ENCODE measurements around the gene IQCC. TPM values are rescaled to one million over a fixed set of nuclear protein-coding genes. Genes with fewer than 3 reads are reported as not detected.
"Not testable (repeated sequence)": the region's sequence is repeated elsewhere in the genome, so short reads cannot be mapped to it uniquely, and the experiment has no call there.

IQCC gene
- total RNA-seq, result 3.0 TPM
- 2.8 TPM for polyA plus RNA-seq
- long read RNA-seq, donor 1, result 0 reads
- long read RNA-seq, donor 2, result 0 reads
- long read RNA-seq, donor 3, partial matches to known transcripts, result 0 of 1 reads
- long read RNA-seq, donor 3, other reads (novel, unspliced or antisense), result 0 of 1 reads
- long read RNA-seq, donor 4, partial matches to known transcripts, result 0 of 1 reads
- long read RNA-seq, donor 4, other reads (novel, unspliced or antisense), result 0 of 1 reads
- long read RNA-seq, donor 5, partial matches to known transcripts, result 0 of 2 reads
- long read RNA-seq, donor 5, other reads (novel, unspliced or antisense), result 0 of 2 reads
- long read RNA-seq, donor 6, result 0 reads
- long read RNA-seq, donor 7, result 0 reads
- long read RNA-seq, donor 8, partial matches to known transcripts, result 0 of 1 reads
- long read RNA-seq, donor 8, other reads (novel, unspliced or antisense), result 0 of 1 reads
- long read RNA-seq, donor 9, partial matches to known transcripts, result 0 of 1 reads
- long read RNA-seq, donor 9, other reads (novel, unspliced or antisense), result 0 of 1 reads
- long read RNA-seq, donor 10, result 0 reads

- WGBS, result 4% methylated on average over 77 of the region's 77 CpGs
- peak within 1 kb of the TSS; percentile 61 to 64 for H3K4me3 ChIP-seq (ENCODE audit: low read length in 2 of 2)
- H3K36me3 ChIP-seq (ENCODE audit: control insufficient read depth in 2 of 2, insufficient read depth in 2 of 2, low read length in 1 of 2), result peaks cover 7 to 16% of the 10 kb centered on the region in 2 donors
- H3K27me3 ChIP-seq (ENCODE audit: control insufficient read depth in 2 of 2, insufficient read depth in 1 of 2, low read length in 1 of 2), result no peaks in the 10 kb centered on the region
- DNase-seq (ENCODE audit: low read depth in 6 of 9, low spot score in 9 of 9), result peak in 8 of 9 donors; percentile 68 to 89 (median 76)
- H3K4me1 ChIP-seq (ENCODE audit: control insufficient read depth in 2 of 2, insufficient read depth in 2 of 2, low read length in 2 of 2), result peaks cover 11 to 35% of the 10 kb centered on the region in 2 donors
- H3K27ac ChIP-seq (ENCODE audit: low read depth in 1 of 2, low read length in 1 of 2), result peak within 1 kb of the TSS; percentile 25 to 63
- H3K9me3 ChIP-seq (ENCODE audit: control insufficient read depth in 2 of 2, insufficient read depth in 1 of 2, low read length in 1 of 2), result no peaks in the 10 kb centered on the region
These were observed at the start of gene IQCC for GRCh38 chr1:32205401-32206370. Gene IQCC (plus strand): TSS chr1:32205671. CDS start chr1:32205682, 11 bp downstream.

- Histone ChIP-seq H3K9me3 (ENCODE audit: control insufficient read depth in 2 of 2, insufficient read depth in 1 of 2, low read length in 1 of 2) (no peaks in the 10 kb centered on the region), H3K27me3 (ENCODE audit: control insufficient read depth in 2 of 2, insufficient read depth in 1 of 2, low read length in 1 of 2) (no peaks in the 10 kb centered on the region), H3K4me1 (ENCODE audit: control insufficient read depth in 2 of 2, insufficient read depth in 2 of 2, low read length in 2 of 2) (no peaks in the 10 kb centered on the region), H3K36me3 (ENCODE audit: control insufficient read depth in 2 of 2, insufficient read depth in 2 of 2, low read length in 1 of 2) (peaks cover 68 to 82% of the 10 kb centered on the region in 2 donors), H3K4me3 (ENCODE audit: low read length in 2 of 2) (no peak overlapping the region), H3K27ac (ENCODE audit: low read depth in 1 of 2, low read length in 1 of 2) (no peak overlapping the region)
- no peak for DNase-seq (ENCODE audit: low read depth in 6 of 9, low spot score in 9 of 9)
- WGBS, result 97% methylated on average over 3 of the region's 3 CpGs
These were observed 46.3 kb upstream of the IQCC start for GRCh38 chr1:32159189-32159588.

- H3K27ac ChIP-seq (ENCODE audit: low read depth in 1 of 2, low read length in 1 of 2), result no peak overlapping the region
- H3K36me3 ChIP-seq (ENCODE audit: control insufficient read depth in 2 of 2, insufficient read depth in 2 of 2, low read length in 1 of 2), result peaks cover 54 to 80% of the 10 kb centered on the region in 2 donors
- 96% methylated on average over 2 of the region's 2 CpGs for WGBS
- H3K4me1 ChIP-seq (ENCODE audit: control insufficient read depth in 2 of 2, insufficient read depth in 2 of 2, low read length in 2 of 2), result no peaks in the 10 kb centered on the region
- H3K27me3 ChIP-seq (ENCODE audit: control insufficient read depth in 2 of 2, insufficient read depth in 1 of 2, low read length in 1 of 2), result no peaks in the 10 kb centered on the region
- H3K9me3 ChIP-seq (ENCODE audit: control insufficient read depth in 2 of 2, insufficient read depth in 1 of 2, low read length in 1 of 2), result no peaks in the 10 kb centered on the region
- H3K4me3 ChIP-seq (ENCODE audit: low read length in 2 of 2), result no peak overlapping the region
- no peak for DNase-seq (ENCODE audit: low read depth in 6 of 9, low spot score in 9 of 9)
These were observed 42.1 kb upstream of the IQCC start for GRCh38 chr1:32163405-32163804.

GRCh38 chr1:32165633-32166032 is 39.8 kb upstream of the IQCC start:
- not testable (repeated sequence) for H3K27ac ChIP-seq (ENCODE audit: low read depth in 1 of 2, low read length in 1 of 2); H3K27me3 ChIP-seq (ENCODE audit: control insufficient read depth in 2 of 2, insufficient read depth in 1 of 2, low read length in 1 of 2); H3K9me3 ChIP-seq (ENCODE audit: control insufficient read depth in 2 of 2, insufficient read depth in 1 of 2, low read length in 1 of 2); DNase-seq (ENCODE audit: low read depth in 6 of 9, low spot score in 9 of 9); H3K4me3 ChIP-seq (ENCODE audit: low read length in 2 of 2); H3K4me1 ChIP-seq (ENCODE audit: control insufficient read depth in 2 of 2, insufficient read depth in 2 of 2, low read length in 2 of 2)
- WGBS, result 97% methylated on average over 10 of the region's 10 CpGs
- peaks cover 54 to 78% of the 10 kb centered on the region in 2 donors for H3K36me3 ChIP-seq (ENCODE audit: control insufficient read depth in 2 of 2, insufficient read depth in 2 of 2, low read length in 1 of 2)

GRCh38 chr1:32170991-32171390 is 34.5 kb upstream of the IQCC start:
- peaks cover 48 to 78% of the 10 kb centered on the region in 2 donors for H3K36me3 ChIP-seq (ENCODE audit: control insufficient read depth in 2 of 2, insufficient read depth in 2 of 2, low read length in 1 of 2)
- no peaks in the 10 kb centered on the region for H3K27me3 ChIP-seq (ENCODE audit: control insufficient read depth in 2 of 2, insufficient read depth in 1 of 2, low read length in 1 of 2)
- WGBS, result 95% methylated on average over 4 of the region's 4 CpGs
- peaks cover 14 to 18% of the 10 kb centered on the region in 2 donors for H3K4me1 ChIP-seq (ENCODE audit: control insufficient read depth in 2 of 2, insufficient read depth in 2 of 2, low read length in 2 of 2)
- no peak for DNase-seq (ENCODE audit: low read depth in 6 of 9, low spot score in 9 of 9)
- no peak overlapping the region for H3K4me3 ChIP-seq (ENCODE audit: low read length in 2 of 2)
- no peaks in the 10 kb centered on the region for H3K9me3 ChIP-seq (ENCODE audit: control insufficient read depth in 2 of 2, insufficient read depth in 1 of 2, low read length in 1 of 2)
- H3K27ac ChIP-seq (ENCODE audit: low read depth in 1 of 2, low read length in 1 of 2), result no peak overlapping the region

GRCh38 chr1:32172621-32173245 is 32.7 kb upstream of the IQCC start:
- Histone ChIP-seq H3K4me1 (ENCODE audit: control insufficient read depth in 2 of 2, insufficient read depth in 2 of 2, low read length in 2 of 2) (peaks cover 14 to 18% of the 10 kb centered on the region in 2 donors), H3K9me3 (ENCODE audit: control insufficient read depth in 2 of 2, insufficient read depth in 1 of 2, low read length in 1 of 2) (no peaks in the 10 kb centered on the region), H3K27ac (ENCODE audit: low read depth in 1 of 2, low read length in 1 of 2) (peak overlapping the region in 1 of 2 donors; percentile 60), H3K27me3 (ENCODE audit: control insufficient read depth in 2 of 2, insufficient read depth in 1 of 2, low read length in 1 of 2) (no peaks in the 10 kb centered on the region), H3K4me3 (ENCODE audit: low read length in 2 of 2) (no peak overlapping the region), H3K36me3 (ENCODE audit: control insufficient read depth in 2 of 2, insufficient read depth in 2 of 2, low read length in 1 of 2) (peaks cover 34 to 67% of the 10 kb centered on the region in 2 donors)
- DNase-seq (ENCODE audit: low read depth in 6 of 9, low spot score in 9 of 9), result peak; percentile 57 to 89 (median 69)
- WGBS, result 96% methylated on average over 1 of the region's 1 CpG

GRCh38 chr1:32178380-32179192 is 26.9 kb upstream of the IQCC start:
- no peaks in the 10 kb centered on the region for H3K27me3 ChIP-seq (ENCODE audit: control insufficient read depth in 2 of 2, insufficient read depth in 1 of 2, low read length in 1 of 2)
- no peaks in the 10 kb centered on the region for H3K9me3 ChIP-seq (ENCODE audit: control insufficient read depth in 2 of 2, insufficient read depth in 1 of 2, low read length in 1 of 2)
- 96% methylated on average over 7 of the region's 7 CpGs for WGBS
- peak overlapping the region in 1 of 2 donors; percentile 83 for H3K4me3 ChIP-seq (ENCODE audit: low read length in 2 of 2)
- peaks cover 19 to 27% of the 10 kb centered on the region in 2 donors for H3K36me3 ChIP-seq (ENCODE audit: control insufficient read depth in 2 of 2, insufficient read depth in 2 of 2, low read length in 1 of 2)
- H3K4me1 ChIP-seq (ENCODE audit: control insufficient read depth in 2 of 2, insufficient read depth in 2 of 2, low read length in 2 of 2), result peaks cover 10 to 24% of the 10 kb centered on the region in 2 donors
- no peak for DNase-seq (ENCODE audit: low read depth in 6 of 9, low spot score in 9 of 9)
- peak overlapping the region; percentile 25 to 86 for H3K27ac ChIP-seq (ENCODE audit: low read depth in 1 of 2, low read length in 1 of 2)

GRCh38 chr1:32179193-32179442 is 26.4 kb upstream of the IQCC start:
- WGBS, result 50% methylated on average over 7 of the region's 7 CpGs
- no peaks in the 10 kb centered on the region for H3K9me3 ChIP-seq (ENCODE audit: control insufficient read depth in 2 of 2, insufficient read depth in 1 of 2, low read length in 1 of 2)
- peaks cover 10 to 25% of the 10 kb centered on the region in 2 donors for H3K4me1 ChIP-seq (ENCODE audit: control insufficient read depth in 2 of 2, insufficient read depth in 2 of 2, low read length in 2 of 2)
- peak overlapping the region; percentile 56 to 86 for H3K27ac ChIP-seq (ENCODE audit: low read depth in 1 of 2, low read length in 1 of 2)
- peak overlapping the region; percentile 83 to 88 for H3K4me3 ChIP-seq (ENCODE audit: low read length in 2 of 2)
- H3K27me3 ChIP-seq (ENCODE audit: control insufficient read depth in 2 of 2, insufficient read depth in 1 of 2, low read length in 1 of 2), result no peaks in the 10 kb centered on the region
- peaks cover 24 to 28% of the 10 kb centered on the region in 2 donors for H3K36me3 ChIP-seq (ENCODE audit: control insufficient read depth in 2 of 2, insufficient read depth in 2 of 2, low read length in 1 of 2)
- no peak for DNase-seq (ENCODE audit: low read depth in 6 of 9, low spot score in 9 of 9)
